NB4 (cell line): ENCODE results near the gene IP6K1.
"Not testable (repeated sequence)": the region's sequence is repeated elsewhere in the genome, so short reads cannot be mapped to it uniquely, and the experiment has no call there.

Experiments
- DNase-seq: peaks from one replicate; pipeline ENCODE4 v3.0.0; 2010; ENCODE audit warnings: low read depth
- H3K4me3 ChIP-seq: one replicate; pipeline ENCODE4 v1.5.1; 2011; ENCODE audit warnings: mild to moderate bottlenecking, low read depth, low read length, moderate library complexity
- MYC ChIP-seq: IDR thresholded peaks from 2 replicates; pipeline ENCODE4 v1.6.1; 2011; ENCODE audit warnings: low read depth, low read length
- POLR2A ChIP-seq: IDR thresholded peaks from 2 replicates; pipeline ENCODE4 v1.6.1; 2011; ENCODE audit warnings: mild to moderate bottlenecking; ENCODE audit not compliant: insufficient read length; ENCODE audit errors: extremely low read depth
- TF ChIP-seq, protein P1 (sequence below): IDR thresholded peaks from 2 replicates; pipeline ENCODE4 v1.6.1; 2011; ENCODE audit warnings: low read depth, low read length
- TF ChIP-seq, protein P2 (sequence below): IDR thresholded peaks from one replicate; pipeline ENCODE4 v1.5.1; 2012; ENCODE audit warnings: low read depth, low read length

IP6K1 gene

DNA sequence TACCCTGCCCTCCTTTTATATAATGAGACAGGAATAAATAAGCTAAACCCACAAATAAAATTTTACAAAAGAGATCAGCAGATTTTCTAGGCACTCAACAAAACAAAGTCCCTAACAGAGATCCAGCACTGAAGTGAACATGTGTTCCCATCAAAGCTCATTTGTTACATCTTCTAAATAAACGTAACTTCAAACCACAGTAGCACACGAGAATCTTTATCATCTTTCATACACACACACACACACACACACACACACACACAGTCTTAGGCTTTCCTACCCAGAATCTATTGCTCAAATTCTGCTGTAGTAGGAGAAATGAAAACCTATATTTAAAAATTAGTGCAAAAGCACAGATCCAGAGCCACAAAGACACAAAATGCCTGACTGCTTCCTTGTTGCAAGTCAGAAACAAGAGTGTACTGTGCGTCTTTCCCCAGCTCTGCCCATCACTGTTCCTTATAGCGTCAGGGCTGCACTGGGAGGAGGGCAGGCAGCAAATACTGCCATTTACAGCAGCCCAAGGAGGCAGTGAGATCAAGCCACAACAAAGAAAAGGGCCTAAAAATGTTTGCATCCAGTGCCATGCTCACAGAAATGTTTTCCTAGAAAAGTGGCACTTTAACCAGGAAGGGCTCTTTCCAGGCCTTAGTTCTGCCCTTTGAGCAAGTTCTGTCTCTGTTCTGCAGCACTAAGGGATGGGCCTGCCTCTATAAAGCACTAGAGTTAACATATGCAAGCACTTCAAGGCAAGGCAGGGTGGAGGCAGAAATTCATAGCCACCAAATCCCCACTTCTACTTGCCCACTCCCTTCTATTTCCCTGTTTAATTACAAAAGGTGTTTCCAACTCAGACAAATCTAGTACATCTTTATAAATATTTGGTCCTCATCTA is 6.0 kb downstream of the IP6K1 start:
- no peak overlapping the region for H3K4me3 ChIP-seq
- TF ChIP-seq MYC: no peak
- TF ChIP-seq POLR2A: no peak
- TF ChIP-seq, protein P1, sequence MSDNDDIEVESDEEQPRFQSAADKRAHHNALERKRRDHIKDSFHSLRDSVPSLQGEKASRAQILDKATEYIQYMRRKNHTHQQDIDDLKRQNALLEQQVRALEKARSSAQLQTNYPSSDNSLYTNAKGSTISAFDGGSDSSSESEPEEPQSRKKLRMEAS: no peak
- TF ChIP-seq, protein P2, sequence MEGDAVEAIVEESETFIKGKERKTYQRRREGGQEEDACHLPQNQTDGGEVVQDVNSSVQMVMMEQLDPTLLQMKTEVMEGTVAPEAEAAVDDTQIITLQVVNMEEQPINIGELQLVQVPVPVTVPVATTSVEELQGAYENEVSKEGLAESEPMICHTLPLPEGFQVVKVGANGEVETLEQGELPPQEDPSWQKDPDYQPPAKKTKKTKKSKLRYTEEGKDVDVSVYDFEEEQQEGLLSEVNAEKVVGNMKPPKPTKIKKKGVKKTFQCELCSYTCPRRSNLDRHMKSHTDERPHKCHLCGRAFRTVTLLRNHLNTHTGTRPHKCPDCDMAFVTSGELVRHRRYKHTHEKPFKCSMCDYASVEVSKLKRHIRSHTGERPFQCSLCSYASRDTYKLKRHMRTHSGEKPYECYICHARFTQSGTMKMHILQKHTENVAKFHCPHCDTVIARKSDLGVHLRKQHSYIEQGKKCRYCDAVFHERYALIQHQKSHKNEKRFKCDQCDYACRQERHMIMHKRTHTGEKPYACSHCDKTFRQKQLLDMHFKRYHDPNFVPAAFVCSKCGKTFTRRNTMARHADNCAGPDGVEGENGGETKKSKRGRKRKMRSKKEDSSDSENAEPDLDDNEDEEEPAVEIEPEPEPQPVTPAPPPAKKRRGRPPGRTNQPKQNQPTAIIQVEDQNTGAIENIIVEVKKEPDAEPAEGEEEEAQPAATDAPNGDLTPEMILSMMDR: no peak
- DNase-seq: no peak

- no peak for DNase-seq
Measured at GRCh38 chr3:49779358-49780079, 6.8 kb downstream of the IP6K1 start.

DNA sequence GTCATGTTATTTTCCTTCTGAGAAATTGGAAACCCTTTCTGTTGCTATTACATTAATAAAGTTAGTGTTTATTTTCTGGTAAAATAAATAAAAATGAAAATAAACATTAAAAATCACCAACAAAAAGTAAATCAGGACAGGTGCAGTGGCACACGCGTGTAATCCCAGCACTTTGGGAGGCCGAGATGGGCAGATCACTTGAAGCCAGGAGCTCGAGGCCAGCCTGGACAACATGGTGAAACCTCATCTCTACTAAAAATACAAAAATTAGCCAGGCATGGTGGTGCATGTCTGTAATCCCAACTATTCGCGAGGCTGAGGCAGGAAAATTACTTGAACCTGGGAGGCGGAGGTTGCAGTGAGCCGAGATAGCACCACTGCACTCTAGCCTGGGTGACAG is 10.2 kb downstream of the IP6K1 start:
- H3K4me3 ChIP-seq, DNase-seq: not testable (repeated sequence)

More at GRCh38 chr3:49779358-49780079, 6.8 kb downstream of the IP6K1 start:
- TF ChIP-seq POLR2A (no peak), MYC (no peak)
- TF ChIP-seq, protein P1: no peak
- TF ChIP-seq, protein P2: no peak
- H3K4me3 ChIP-seq: no peak overlapping the region

- H3K4me3 ChIP-seq: no peak overlapping the region
- TF ChIP-seq POLR2A: no peak
- TF ChIP-seq, protein P2: no peak
- TF ChIP-seq, protein P1: no peak
- TF ChIP-seq MYC: no peak
- no peak for DNase-seq
Measured at GRCh38 chr3:49775538-49775937, 10.8 kb downstream of the IP6K1 start.

- TF ChIP-seq, protein P2: no peak
- TF ChIP-seq, protein P1: no peak
- TF ChIP-seq POLR2A: no peak
- TF ChIP-seq MYC: no peak
- H3K4me3 ChIP-seq: no peak overlapping the region
- DNase-seq: no peak
Measured at GRCh38 chr3:49772703-49773102, 13.6 kb downstream of the IP6K1 start.

- no peak for DNase-seq
- no peak overlapping the region for H3K4me3 ChIP-seq
- no peak for TF ChIP-seq POLR2A
- TF ChIP-seq, protein P1: no peak
- TF ChIP-seq MYC: no peak
- TF ChIP-seq, protein P2: no peak
Measured at GRCh38 chr3:49771340-49771938, 14.9 kb downstream of the IP6K1 start.
